HEK293 (cell line): ENCODE results near the gene ANTKMT.
A peak's percentile ranks its signal among the peaks of the same experiment; 100 is the strongest.

Source experiments
- ZBTB17 ChIP-seq: fragments of 450-650 bp; formaldehyde crosslinking; IDR thresholded peaks from 2 replicates; pipeline ENCODE4 v1.5.1; 2016; ENCODE audit warnings: missing biosample characterization, missing genetic modification characterization
- ZBTB48 ChIP-seq: fragments of 450-650 bp; formaldehyde crosslinking; IDR thresholded peaks from 2 replicates; pipeline ENCODE4 v1.5.1; 2016; ENCODE audit warnings: missing biosample characterization, missing genetic modification characterization
- ZBTB8A ChIP-seq: fragments of 450-650 bp; formaldehyde crosslinking; IDR thresholded peaks from 2 replicates; pipeline ENCODE4 v1.5.1; 2016; ENCODE audit warnings: missing biosample characterization, missing genetic modification characterization
- ZEB2 ChIP-seq: fragments of 450-650 bp; formaldehyde crosslinking; IDR thresholded peaks from 2 replicates; pipeline ENCODE4 v1.5.1; 2016; ENCODE audit warnings: missing biosample characterization, missing genetic modification characterization
- ZFP41 ChIP-seq: fragments of 450-650 bp; formaldehyde crosslinking; IDR thresholded peaks from 2 replicates; pipeline ENCODE4 v1.5.1; 2016; ENCODE audit warnings: missing biosample characterization, missing genetic modification characterization, borderline replicate concordance
- ZNF121 ChIP-seq: fragments of 450-650 bp; formaldehyde crosslinking; IDR thresholded peaks from 2 replicates; pipeline ENCODE4 v1.5.1; 2016; ENCODE audit warnings: missing biosample characterization, missing genetic modification characterization
- ZNF510 ChIP-seq: fragments of 450-650 bp; formaldehyde crosslinking; IDR thresholded peaks from 2 replicates; pipeline ENCODE4 v1.5.1; 2018; ENCODE audit warnings: mild to moderate bottlenecking, missing genetic modification characterization, missing biosample characterization; ENCODE audit not compliant: insufficient replicate concordance
- ZNF596 ChIP-seq: fragments of 450-650 bp; IDR thresholded peaks from 2 replicates; pipeline ENCODE4 v1.5.0; 2018; ENCODE audit warnings: missing biosample characterization, mild to moderate bottlenecking, missing genetic modification characterization, moderate library complexity
- ZNF626 ChIP-seq: fragments of 450-650 bp; sonication (Bioruptor Pico); formaldehyde crosslinking; IDR thresholded peaks from 2 replicates; pipeline ENCODE4 v1.5.1; 2018; ENCODE audit warnings: missing biosample characterization, missing genetic modification characterization, inconsistent platforms
- TF ChIP-seq, protein P1 (sequence below): fragments of 450-650 bp; formaldehyde crosslinking; IDR thresholded peaks from 2 replicates; pipeline ENCODE4 v1.5.1; 2016; ENCODE audit warnings: missing biosample characterization, missing genetic modification characterization
- TF ChIP-seq, protein P2 (sequence below): fragments of 450-650 bp; formaldehyde crosslinking; IDR thresholded peaks from 2 replicates; pipeline ENCODE4 v1.5.1; 2016; ENCODE audit warnings: missing biosample characterization, missing genetic modification characterization
- TF ChIP-seq, protein P3 (sequence below): fragments of 450-650 bp; IDR thresholded peaks from 2 replicates; pipeline ENCODE4 v1.5.1; 2018; ENCODE audit warnings: missing biosample characterization, mild to moderate bottlenecking, missing genetic modification characterization
- TF ChIP-seq, protein P4 (sequence below): fragments of 450-650 bp; formaldehyde crosslinking; IDR thresholded peaks from 2 replicates; pipeline ENCODE4 v1.5.1; 2016; ENCODE audit warnings: missing biosample characterization, missing genetic modification characterization
- TF ChIP-seq, protein P5 (sequence below): fragments of 450-650 bp; formaldehyde crosslinking; IDR thresholded peaks from 2 replicates; pipeline ENCODE4 v1.5.1; 2016; ENCODE audit warnings: missing biosample characterization, missing genetic modification characterization
- TF ChIP-seq, protein P6 (sequence below): fragments of 450-650 bp; formaldehyde crosslinking; IDR thresholded peaks from 2 replicates; pipeline ENCODE4 v1.5.1; 2016; ENCODE audit warnings: missing biosample characterization, missing genetic modification characterization, low read depth
- TF ChIP-seq, protein P7 (sequence below): fragments of 450-650 bp; formaldehyde crosslinking; IDR thresholded peaks from 2 replicates; pipeline ENCODE4 v1.5.1; 2016; ENCODE audit warnings: missing biosample characterization, missing genetic modification characterization, borderline replicate concordance
- TF ChIP-seq, protein P8 (sequence below): fragments of 450-650 bp; formaldehyde crosslinking; IDR thresholded peaks from 2 replicates; pipeline ENCODE4; 2016; ENCODE audit warnings: missing biosample characterization, missing genetic modification characterization

Gene ANTKMT

DNA sequence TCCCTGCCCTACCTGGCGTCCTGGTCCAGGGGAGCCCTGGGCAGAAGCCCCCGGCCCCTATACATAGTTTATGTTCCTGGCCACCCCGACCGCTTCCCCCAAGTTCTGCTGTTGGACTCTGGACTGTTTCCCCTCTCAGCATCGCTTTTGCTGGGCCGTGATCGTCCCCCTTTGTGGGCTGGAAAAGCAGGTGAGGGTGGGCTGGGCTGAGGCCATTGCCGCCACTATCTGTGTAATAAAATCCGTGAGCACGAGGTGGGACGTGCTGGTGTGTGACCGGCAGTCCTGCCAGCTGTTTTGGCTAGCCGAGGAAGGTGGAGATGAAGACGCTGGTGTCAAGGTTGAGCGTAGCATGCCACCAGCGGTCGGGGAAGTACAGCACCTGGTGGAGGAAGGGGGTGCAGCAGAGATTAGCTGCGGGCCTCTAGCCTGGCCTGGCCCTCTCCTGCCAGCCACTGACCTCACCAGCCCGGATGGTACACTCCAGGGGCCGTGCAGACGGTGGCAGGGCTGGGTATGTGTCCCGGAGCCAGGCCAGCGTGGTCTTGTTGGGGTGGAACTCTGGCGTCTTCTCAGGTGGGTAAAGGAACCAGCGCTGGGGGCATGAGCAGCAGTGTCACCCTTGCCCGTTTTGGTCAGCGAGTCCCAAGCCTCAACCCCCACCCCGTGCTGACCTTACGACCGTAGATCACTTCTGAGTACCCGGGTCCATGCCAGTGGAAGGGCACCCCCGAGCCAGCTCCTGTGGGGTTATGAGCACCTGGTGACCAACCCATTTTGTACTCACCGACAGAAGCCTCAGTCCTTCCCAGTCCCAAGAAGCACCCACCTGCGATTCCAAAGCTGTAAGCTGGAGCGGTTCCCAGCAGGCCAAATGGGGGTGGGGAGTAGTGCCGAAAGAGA is 38.2 kb upstream of the ANTKMT start (continued):
- TF ChIP-seq ZNF596 (tag by site-specific recombination) (peak; percentile 47; the same call in 1 of the 2 replicates), ZFP41 (no peak), ZNF626 (tag by site-specific recombination) (no peak), ZEB2 (peak; percentile 66; the same call in 1 of the 2 replicates), ZBTB17 (tag by site-specific recombination) (peak; percentile 38), ZBTB48 (tag by site-specific recombination) (0 out of 2 replicates have a peak, but pooled peaks have one; percentile 21), ZNF510 (tag by site-specific recombination) (no peak), ZBTB8A (tag by site-specific recombination) (no peak), ZNF121 (no peak)
- TF ChIP-seq, protein P1, sequence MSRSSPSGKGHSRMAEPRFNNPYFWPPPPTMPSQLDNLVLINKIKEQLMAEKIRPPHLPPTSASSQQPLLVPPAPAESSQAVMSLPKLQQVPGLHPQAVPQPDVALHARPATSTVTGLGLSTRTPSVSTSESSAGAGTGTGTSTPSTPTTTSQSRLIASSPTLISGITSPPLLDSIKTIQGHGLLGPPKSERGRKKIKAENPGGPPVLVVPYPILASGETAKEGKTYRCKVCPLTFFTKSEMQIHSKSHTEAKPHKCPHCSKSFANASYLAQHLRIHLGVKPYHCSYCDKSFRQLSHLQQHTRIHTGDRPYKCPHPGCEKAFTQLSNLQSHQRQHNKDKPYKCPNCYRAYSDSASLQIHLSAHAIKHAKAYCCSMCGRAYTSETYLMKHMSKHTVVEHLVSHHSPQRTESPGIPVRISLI (tag by site-specific recombination): no peak
- TF ChIP-seq, protein P2, sequence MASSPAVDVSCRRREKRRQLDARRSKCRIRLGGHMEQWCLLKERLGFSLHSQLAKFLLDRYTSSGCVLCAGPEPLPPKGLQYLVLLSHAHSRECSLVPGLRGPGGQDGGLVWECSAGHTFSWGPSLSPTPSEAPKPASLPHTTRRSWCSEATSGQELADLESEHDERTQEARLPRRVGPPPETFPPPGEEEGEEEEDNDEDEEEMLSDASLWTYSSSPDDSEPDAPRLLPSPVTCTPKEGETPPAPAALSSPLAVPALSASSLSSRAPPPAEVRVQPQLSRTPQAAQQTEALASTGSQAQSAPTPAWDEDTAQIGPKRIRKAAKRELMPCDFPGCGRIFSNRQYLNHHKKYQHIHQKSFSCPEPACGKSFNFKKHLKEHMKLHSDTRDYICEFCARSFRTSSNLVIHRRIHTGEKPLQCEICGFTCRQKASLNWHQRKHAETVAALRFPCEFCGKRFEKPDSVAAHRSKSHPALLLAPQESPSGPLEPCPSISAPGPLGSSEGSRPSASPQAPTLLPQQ (tag by site-specific recombination): peak; percentile 8; the same call in 1 of the 2 replicates
- TF ChIP-seq, protein P3, sequence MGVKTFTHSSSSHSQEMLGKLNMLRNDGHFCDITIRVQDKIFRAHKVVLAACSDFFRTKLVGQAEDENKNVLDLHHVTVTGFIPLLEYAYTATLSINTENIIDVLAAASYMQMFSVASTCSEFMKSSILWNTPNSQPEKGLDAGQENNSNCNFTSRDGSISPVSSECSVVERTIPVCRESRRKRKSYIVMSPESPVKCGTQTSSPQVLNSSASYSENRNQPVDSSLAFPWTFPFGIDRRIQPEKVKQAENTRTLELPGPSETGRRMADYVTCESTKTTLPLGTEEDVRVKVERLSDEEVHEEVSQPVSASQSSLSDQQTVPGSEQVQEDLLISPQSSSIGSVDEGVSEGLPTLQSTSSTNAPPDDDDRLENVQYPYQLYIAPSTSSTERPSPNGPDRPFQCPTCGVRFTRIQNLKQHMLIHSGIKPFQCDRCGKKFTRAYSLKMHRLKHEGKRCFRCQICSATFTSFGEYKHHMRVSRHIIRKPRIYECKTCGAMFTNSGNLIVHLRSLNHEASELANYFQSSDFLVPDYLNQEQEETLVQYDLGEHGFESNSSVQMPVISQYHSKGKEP (tag by site-specific recombination): no peak
- TF ChIP-seq, protein P4, sequence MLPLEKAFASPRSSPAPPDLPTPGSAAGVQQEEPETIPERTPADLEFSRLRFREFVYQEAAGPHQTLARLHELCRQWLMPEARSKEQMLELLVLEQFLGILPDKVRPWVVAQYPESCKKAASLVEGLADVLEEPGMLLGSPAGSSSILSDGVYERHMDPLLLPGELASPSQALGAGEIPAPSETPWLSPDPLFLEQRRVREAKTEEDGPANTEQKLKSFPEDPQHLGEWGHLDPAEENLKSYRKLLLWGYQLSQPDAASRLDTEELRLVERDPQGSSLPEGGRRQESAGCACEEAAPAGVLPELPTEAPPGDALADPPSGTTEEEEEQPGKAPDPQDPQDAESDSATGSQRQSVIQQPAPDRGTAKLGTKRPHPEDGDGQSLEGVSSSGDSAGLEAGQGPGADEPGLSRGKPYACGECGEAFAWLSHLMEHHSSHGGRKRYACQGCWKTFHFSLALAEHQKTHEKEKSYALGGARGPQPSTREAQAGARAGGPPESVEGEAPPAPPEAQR: no peak
- TF ChIP-seq, protein P5, sequence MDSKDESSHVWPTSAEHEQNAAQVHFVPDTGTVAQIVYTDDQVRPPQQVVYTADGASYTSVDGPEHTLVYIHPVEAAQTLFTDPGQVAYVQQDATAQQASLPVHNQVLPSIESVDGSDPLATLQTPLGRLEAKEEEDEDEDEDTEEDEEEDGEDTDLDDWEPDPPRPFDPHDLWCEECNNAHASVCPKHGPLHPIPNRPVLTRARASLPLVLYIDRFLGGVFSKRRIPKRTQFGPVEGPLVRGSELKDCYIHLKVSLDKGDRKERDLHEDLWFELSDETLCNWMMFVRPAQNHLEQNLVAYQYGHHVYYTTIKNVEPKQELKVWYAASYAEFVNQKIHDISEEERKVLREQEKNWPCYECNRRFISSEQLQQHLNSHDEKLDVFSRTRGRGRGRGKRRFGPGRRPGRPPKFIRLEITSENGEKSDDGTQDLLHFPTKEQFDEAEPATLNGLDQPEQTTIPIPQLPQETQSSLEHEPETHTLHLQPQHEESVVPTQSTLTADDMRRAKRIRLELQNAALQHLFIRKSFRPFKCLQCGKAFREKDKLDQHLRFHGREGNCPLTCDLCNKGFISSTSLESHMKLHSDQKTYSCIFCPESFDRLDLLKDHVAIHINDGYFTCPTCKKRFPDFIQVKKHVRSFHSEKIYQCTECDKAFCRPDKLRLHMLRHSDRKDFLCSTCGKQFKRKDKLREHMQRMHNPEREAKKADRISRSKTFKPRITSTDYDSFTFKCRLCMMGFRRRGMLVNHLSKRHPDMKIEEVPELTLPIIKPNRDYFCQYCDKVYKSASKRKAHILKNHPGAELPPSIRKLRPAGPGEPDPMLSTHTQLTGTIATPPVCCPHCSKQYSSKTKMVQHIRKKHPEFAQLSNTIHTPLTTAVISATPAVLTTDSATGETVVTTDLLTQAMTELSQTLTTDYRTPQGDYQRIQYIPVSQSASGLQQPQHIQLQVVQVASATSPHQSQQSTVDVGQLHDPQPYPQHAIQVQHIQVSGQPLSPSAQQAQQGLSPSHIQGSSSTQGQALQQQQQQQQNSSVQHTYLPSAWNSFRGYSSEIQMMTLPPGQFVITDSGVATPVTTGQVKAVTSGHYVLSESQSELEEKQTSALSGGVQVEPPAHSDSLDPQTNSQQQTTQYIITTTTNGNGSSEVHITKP: peak; percentile 91
- TF ChIP-seq, protein P6, sequence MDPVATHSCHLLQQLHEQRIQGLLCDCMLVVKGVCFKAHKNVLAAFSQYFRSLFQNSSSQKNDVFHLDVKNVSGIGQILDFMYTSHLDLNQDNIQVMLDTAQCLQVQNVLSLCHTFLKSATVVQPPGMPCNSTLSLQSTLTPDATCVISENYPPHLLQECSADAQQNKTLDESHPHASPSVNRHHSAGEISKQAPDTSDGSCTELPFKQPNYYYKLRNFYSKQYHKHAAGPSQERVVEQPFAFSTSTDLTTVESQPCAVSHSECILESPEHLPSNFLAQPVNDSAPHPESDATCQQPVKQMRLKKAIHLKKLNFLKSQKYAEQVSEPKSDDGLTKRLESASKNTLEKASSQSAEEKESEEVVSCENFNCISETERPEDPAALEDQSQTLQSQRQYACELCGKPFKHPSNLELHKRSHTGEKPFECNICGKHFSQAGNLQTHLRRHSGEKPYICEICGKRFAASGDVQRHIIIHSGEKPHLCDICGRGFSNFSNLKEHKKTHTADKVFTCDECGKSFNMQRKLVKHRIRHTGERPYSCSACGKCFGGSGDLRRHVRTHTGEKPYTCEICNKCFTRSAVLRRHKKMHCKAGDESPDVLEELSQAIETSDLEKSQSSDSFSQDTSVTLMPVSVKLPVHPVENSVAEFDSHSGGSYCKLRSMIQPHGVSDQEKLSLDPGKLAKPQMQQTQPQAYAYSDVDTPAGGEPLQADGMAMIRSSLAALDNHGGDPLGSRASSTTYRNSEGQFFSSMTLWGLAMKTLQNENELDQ (tag by site-specific recombination): no peak
- TF ChIP-seq, protein P7, sequence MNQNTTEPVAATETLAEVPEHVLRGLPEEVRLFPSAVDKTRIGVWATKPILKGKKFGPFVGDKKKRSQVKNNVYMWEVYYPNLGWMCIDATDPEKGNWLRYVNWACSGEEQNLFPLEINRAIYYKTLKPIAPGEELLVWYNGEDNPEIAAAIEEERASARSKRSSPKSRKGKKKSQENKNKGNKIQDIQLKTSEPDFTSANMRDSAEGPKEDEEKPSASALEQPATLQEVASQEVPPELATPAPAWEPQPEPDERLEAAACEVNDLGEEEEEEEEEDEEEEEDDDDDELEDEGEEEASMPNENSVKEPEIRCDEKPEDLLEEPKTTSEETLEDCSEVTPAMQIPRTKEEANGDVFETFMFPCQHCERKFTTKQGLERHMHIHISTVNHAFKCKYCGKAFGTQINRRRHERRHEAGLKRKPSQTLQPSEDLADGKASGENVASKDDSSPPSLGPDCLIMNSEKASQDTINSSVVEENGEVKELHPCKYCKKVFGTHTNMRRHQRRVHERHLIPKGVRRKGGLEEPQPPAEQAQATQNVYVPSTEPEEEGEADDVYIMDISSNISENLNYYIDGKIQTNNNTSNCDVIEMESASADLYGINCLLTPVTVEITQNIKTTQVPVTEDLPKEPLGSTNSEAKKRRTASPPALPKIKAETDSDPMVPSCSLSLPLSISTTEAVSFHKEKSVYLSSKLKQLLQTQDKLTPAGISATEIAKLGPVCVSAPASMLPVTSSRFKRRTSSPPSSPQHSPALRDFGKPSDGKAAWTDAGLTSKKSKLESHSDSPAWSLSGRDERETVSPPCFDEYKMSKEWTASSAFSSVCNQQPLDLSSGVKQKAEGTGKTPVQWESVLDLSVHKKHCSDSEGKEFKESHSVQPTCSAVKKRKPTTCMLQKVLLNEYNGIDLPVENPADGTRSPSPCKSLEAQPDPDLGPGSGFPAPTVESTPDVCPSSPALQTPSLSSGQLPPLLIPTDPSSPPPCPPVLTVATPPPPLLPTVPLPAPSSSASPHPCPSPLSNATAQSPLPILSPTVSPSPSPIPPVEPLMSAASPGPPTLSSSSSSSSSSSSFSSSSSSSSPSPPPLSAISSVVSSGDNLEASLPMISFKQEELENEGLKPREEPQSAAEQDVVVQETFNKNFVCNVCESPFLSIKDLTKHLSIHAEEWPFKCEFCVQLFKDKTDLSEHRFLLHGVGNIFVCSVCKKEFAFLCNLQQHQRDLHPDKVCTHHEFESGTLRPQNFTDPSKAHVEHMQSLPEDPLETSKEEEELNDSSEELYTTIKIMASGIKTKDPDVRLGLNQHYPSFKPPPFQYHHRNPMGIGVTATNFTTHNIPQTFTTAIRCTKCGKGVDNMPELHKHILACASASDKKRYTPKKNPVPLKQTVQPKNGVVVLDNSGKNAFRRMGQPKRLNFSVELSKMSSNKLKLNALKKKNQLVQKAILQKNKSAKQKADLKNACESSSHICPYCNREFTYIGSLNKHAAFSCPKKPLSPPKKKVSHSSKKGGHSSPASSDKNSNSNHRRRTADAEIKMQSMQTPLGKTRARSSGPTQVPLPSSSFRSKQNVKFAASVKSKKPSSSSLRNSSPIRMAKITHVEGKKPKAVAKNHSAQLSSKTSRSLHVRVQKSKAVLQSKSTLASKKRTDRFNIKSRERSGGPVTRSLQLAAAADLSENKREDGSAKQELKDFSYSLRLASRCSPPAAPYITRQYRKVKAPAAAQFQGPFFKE (tag by site-specific recombination): peak; percentile 43; the same call in 1 of the 2 replicates
- TF ChIP-seq, protein P8, sequence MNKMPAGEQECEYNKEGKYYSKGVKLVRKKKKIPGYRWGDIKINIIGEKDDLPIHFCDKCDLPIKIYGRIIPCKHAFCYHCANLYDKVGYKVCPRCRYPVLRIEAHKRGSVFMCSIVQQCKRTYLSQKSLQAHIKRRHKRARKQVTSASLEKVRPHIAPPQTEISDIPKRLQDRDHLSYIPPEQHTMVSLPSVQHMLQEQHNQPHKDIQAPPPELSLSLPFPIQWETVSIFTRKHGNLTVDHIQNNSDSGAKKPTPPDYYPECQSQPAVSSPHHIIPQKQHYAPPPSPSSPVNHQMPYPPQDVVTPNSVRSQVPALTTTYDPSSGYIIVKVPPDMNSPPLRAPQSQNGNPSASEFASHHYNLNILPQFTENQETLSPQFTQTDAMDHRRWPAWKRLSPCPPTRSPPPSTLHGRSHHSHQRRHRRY (tag by site-specific recombination): no peak
